ENCODE results near the gene CCDC88B. TPM values are rescaled to one million over a fixed set of nuclear protein-coding genes. Genes with fewer than 3 reads are reported as not detected.

CCDC88B gene
- total and polyA plus RNA-seq, 4 donors, result 13.6 to 56.8 (median 43.4) TPM

DNA sequence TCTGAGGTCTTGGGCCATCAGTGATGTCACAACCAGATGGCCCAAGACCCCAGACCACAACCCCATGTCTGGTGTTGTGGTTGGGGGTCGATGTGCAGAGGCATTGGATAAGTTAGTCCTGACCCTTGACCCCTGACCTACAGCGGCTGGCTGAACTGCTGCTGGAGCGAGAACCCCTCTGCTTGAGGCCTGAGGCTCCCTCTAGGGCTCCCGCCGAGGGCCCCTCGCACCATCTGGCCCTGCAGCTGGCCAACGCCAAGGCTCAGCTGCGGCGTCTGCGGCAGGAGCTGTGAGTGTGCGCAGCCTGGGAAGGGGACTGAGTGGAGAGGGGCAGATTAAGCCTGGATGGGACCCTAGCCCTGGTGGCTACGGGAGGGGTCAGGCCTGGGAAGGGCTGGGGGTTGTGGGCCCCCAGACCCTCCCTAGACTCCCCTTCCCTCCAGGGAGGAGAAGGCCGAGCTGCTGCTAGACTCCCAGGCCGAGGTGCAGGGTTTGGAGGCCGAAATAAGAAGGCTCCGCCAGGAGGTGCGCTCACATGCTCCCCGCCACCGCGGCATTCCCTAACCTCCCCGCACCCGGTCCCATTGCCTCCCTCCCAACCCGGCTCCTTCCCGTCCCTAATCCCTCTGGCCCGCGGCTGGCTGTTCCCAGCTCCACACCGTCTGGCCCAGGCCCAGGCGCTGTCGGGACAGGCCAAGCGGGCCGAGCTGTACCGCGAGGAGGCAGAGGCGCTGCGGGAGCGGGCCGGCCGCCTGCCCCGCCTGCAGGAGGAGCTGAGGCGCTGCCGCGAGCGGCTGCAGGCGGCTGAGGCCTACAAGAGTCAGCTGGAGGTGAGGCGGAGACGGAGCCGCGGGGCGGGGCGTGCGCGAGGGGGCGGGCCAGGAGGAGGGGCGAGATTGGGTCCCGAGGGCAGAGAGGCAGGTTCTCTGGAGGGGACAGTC, 2.1 kb downstream of the CCDC88B start:
- TF ChIP-seq, protein P1, sequence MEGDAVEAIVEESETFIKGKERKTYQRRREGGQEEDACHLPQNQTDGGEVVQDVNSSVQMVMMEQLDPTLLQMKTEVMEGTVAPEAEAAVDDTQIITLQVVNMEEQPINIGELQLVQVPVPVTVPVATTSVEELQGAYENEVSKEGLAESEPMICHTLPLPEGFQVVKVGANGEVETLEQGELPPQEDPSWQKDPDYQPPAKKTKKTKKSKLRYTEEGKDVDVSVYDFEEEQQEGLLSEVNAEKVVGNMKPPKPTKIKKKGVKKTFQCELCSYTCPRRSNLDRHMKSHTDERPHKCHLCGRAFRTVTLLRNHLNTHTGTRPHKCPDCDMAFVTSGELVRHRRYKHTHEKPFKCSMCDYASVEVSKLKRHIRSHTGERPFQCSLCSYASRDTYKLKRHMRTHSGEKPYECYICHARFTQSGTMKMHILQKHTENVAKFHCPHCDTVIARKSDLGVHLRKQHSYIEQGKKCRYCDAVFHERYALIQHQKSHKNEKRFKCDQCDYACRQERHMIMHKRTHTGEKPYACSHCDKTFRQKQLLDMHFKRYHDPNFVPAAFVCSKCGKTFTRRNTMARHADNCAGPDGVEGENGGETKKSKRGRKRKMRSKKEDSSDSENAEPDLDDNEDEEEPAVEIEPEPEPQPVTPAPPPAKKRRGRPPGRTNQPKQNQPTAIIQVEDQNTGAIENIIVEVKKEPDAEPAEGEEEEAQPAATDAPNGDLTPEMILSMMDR (IDR thresholded peaks at IDR 0.05; ENCODE audit: control extremely low read depth, extremely low read depth), result peak; percentile 15
- no peaks in the 10 kb centered on the region for H3K9me3 ChIP-seq (ENCODE audit: control insufficient read depth in 4 of 4, insufficient read depth in 3 of 4, low read length in 3 of 4)
- WGBS, 2 donors, result 20 to 23% methylated on average over 55 of the region's 55 CpGs
- peaks cover 0 to 12% (median 7%) of the 10 kb centered on the region in 5 donors for H3K4me1 ChIP-seq (ENCODE audit: control insufficient read depth in 5 of 5, insufficient read depth in 5 of 5, low read length in 5 of 5)
- no peak overlapping the region for H3K9ac ChIP-seq (ENCODE audit: insufficient read depth in 1 of 2, low read length in 2 of 2)
- no peak overlapping the region for H3K4me3 ChIP-seq
- peak overlapping the region; percentile 62 to 69 for H3K27ac ChIP-seq (ENCODE audit: low read depth in 1 of 2, low read length in 1 of 2)
- peak; percentile 92 for ATAC-seq (ENCODE audit: insufficient read depth, low FRiP score)
- peaks cover 0 to 13% (median 0%) of the 10 kb centered on the region in 3 donors for H3K27me3 ChIP-seq (ENCODE audit: control insufficient read depth in 3 of 3, insufficient read depth in 3 of 3, low read length in 2 of 3)
- peaks cover 0 to 4% (median 0%) of the 10 kb centered on the region in 4 donors for H3K36me3 ChIP-seq (ENCODE audit: control insufficient read depth in 4 of 4, insufficient read depth in 4 of 4, low read length in 4 of 4)
- peak; percentile 77 to 90 (median 88) for DNase-seq

DNA sequence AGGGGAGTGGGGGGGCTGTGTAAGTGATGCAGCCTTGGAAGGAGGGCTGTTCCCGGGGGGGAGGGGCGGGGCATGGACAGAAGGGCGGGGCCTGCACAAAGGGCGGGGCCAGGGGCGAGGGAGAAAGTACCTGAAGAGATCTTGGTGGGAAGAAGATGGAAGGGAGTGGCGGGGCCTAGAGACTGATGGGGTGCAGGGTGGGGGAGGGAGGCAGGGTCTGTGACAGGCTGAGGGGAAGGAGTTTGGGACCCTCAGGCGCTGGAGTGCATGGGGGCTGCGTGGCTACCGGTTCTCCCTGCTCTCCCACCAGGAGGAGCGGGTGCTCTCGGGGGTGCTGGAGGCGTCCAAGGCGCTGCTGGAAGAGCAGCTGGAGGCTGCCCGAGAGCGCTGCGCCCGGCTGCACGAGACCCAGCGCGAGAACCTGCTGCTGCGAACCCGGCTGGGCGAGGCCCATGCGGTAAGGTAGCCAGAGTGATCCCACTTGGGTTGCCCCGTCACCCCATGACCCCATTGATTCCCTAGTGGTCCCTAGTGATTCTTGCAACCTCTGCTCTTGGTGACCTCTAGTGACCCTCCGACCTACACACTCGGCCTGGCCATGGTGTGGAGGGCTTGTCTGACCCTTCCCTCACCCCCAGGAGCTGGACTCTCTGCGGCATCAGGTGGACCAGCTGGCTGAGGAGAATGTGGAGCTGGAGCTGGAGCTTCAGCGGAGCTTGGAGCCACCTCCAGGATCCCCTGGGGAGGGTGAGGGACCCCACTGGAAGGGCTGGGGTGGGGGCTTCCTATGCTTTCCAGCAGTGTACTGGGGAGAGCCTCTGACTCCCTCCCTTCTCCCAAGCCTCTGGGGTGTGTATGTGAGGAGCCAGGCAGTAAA, 3.1 kb downstream of the CCDC88B start:
- WGBS, 2 donors, result 62 to 75% methylated on average over 28 to 29 of the region's 29 CpGs
- peaks cover 0 to 13% (median 0%) of the 10 kb centered on the region in 3 donors for H3K27me3 ChIP-seq (ENCODE audit: control insufficient read depth in 3 of 3, insufficient read depth in 3 of 3, low read length in 2 of 3)
- no peaks in the 10 kb centered on the region for H3K9me3 ChIP-seq (ENCODE audit: control insufficient read depth in 4 of 4, insufficient read depth in 3 of 4, low read length in 3 of 4)
- no peak for ATAC-seq (ENCODE audit: insufficient read depth, low FRiP score)
- no peak overlapping the region for H3K27ac ChIP-seq (ENCODE audit: low read depth in 1 of 2, low read length in 1 of 2)
- peaks cover 0 to 12% (median 8%) of the 10 kb centered on the region in 5 donors for H3K4me1 ChIP-seq (ENCODE audit: control insufficient read depth in 5 of 5, insufficient read depth in 5 of 5, low read length in 5 of 5)
- H3K4me3 ChIP-seq, result no peak overlapping the region
- H3K9ac ChIP-seq (ENCODE audit: insufficient read depth in 1 of 2, low read length in 2 of 2), result no peak overlapping the region
- H3K36me3 ChIP-seq (ENCODE audit: control insufficient read depth in 4 of 4, insufficient read depth in 4 of 4, low read length in 4 of 4), result peaks cover 0 to 4% (median 0%) of the 10 kb centered on the region in 4 donors
- TF ChIP-seq, protein P1 (IDR thresholded peaks at IDR 0.05; ENCODE audit: control extremely low read depth, extremely low read depth), result no peak
- DNase-seq, result no peak

GRCh38 chr11:64343767-64344559, 4.0 kb downstream of the CCDC88B start:
- Histone ChIP-seq H3K4me3 (no peak overlapping the region), H3K9me3 (ENCODE audit: control insufficient read depth in 4 of 4, insufficient read depth in 3 of 4, low read length in 3 of 4) (no peaks in the 10 kb centered on the region), H3K4me1 (ENCODE audit: control insufficient read depth in 5 of 5, insufficient read depth in 5 of 5, low read length in 5 of 5) (peaks cover 0 to 17% (median 12%) of the 10 kb centered on the region in 5 donors), H3K9ac (ENCODE audit: insufficient read depth in 1 of 2, low read length in 2 of 2) (no peak overlapping the region), H3K36me3 (ENCODE audit: control insufficient read depth in 4 of 4, insufficient read depth in 4 of 4, low read length in 4 of 4) (peaks cover 0 to 4% (median 0%) of the 10 kb centered on the region in 4 donors), H3K27ac (ENCODE audit: low read depth in 1 of 2, low read length in 1 of 2) (no peak overlapping the region), H3K27me3 (ENCODE audit: control insufficient read depth in 3 of 3, insufficient read depth in 3 of 3, low read length in 2 of 3) (peaks cover 0 to 13% (median 0%) of the 10 kb centered on the region in 3 donors)
- ATAC-seq (ENCODE audit: insufficient read depth, low FRiP score), result no peak
- TF ChIP-seq, protein P1 (IDR thresholded peaks at IDR 0.05; ENCODE audit: control extremely low read depth, extremely low read depth), result no peak
- WGBS, 2 donors, result 82 to 89% methylated on average over 18 of the region's 18 CpGs
- DNase-seq, result no peak

Measured in lung (tissue), 12 donors.